Embryonic facial prominence (tissue), 1 donor: ENCODE results near the gene DMRTC2.
"Not testable (repeated sequence)": the region's sequence is repeated elsewhere in the genome, so short reads cannot be mapped to it uniquely, and the experiment has no call there.

Source experiments
- DNase-seq: peaks from one replicate; pipeline ENCODE4 v3.0.0-alpha.2; 2016; ENCODE audit errors: extremely low spot score

DMRTC2 gene

GRCh38 chr19:41871573-41872383 lies 26.9 kb downstream of the DMRTC2 start:
- DNase-seq: no peak

DNA sequence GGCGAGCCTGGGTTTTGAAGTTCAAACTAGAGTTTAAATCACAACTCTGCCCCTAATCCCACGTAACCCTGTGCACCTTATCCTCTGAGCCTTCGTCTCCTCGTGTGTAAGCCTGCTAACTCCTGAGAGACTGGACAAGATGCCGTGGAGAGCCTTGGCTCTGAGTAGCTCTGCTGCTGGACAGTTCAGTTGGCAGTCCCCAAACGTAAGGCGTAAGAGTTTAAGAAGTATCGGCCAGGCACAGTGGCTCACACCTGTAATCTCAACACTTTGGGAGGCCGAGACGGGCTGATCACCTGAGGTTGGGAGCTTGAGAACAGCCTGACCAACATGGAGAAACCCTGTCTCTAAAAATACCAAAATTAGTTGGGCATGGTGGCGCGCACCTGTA lies 27.5 kb downstream of the DMRTC2 start:
- no peak for DNase-seq

- no peak for DNase-seq
Measured at GRCh38 chr19:41872775-41873647, 28.2 kb downstream of the DMRTC2 start.

- not testable (repeated sequence) for DNase-seq
Measured at GRCh38 chr19:41875973-41876372, 31.1 kb downstream of the DMRTC2 start.

DNA sequence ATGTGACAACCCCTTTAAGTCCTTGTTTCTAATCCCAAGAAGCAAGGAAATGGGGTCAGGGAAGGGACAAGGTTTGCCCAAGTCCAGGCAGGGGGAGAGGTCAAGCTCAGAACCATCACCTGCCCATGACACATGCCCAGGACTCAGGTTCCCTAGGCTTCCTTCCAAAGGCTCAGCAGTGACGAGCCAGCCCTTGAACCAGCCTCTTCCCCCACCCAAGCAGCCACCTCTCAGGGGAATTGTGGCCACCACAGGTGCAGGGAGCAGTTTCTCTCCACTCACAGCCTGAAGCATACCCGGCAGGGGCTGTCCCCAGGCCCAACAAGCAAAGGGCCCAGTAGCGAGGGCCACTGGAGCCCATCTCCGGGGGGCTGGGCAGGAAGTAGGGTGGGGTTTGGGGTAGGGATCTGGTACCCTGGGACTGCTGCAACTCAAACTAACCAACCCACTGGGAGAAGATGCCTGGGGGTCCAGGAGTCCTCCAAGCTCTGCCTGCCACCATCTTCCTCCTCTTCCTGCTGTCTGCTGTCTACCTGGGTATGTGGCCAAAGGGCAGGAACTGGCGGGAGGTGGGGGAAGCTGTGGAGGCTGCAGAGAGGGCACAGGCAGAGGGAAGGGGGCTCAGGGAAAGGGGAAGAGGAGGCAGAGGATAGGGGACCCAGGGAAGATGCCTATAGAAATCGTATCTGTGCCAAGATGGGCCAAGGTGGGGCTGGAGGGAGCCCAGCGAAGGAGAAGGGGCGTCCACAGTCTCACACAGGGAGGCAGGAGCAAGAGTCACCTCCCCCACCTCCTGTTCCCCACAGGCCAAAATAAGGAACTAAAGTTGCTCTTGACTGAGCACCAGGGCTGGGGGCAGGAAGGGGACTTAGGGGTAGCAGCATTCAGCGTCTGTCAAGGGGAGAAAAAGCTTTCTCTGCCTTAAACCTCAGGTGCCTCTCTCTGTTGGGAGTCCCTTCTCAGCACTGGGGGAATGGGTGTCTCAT lies 32.3 kb downstream of the DMRTC2 start, which contains the start of gene CD79A:
Gene CD79A (plus strand): TSS at position 433 of the 986 bp plus-strand sequence. CDS start 26 bp downstream, at position 459.
- DNase-seq: no peak

DNA sequence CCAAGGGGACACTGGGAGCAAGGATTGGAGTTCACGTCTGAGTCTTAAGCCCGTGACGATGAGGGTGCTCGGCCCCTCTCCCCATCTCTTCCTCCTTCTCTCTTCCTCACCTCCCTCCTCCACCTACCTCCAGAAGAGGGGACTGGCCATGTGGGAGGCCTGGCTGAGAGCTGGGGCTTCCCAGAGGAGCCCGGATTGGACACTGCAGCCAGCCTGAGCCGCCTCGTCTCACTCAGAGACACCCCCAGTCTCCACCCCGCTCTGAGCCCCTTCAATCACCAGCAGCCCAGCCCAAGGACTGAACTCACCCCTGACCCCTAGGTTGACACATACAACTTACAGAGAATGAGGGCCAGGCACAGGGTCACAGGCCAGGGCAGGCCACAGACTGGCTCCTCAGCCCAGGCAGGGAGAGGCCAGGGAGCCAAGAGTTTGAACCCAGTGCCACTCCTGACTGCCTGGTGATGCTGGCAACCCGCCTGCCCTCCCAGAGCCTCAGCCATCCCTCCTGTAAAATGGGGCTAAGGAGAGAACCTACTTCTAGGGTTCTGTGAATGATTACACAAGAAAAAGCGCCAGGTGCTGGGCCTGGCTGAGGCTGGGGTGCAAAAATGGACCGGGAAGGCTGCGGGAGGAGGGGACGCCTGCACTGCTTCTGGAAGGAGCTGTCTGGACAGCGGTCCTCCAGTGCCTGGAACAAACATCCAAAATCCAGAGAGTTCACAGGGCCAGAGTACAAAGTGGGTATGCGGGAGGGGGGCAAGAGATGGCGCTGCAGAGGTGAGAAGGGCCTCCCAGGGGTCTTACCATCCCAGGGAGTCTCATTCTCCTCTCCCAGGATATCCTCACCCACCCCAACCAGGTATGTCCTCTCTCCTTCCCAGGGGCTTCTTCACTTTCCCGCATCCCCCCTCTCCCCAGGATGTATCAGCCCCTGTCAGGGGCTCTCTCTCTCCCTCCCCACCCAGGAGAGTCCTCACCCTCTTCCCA lies 33.4 kb downstream of the DMRTC2 start:
- DNase-seq: no peak

GRCh38 chr19:41879080-41879479 lies 34.2 kb downstream of the DMRTC2 start:
- no peak for DNase-seq

DNA sequence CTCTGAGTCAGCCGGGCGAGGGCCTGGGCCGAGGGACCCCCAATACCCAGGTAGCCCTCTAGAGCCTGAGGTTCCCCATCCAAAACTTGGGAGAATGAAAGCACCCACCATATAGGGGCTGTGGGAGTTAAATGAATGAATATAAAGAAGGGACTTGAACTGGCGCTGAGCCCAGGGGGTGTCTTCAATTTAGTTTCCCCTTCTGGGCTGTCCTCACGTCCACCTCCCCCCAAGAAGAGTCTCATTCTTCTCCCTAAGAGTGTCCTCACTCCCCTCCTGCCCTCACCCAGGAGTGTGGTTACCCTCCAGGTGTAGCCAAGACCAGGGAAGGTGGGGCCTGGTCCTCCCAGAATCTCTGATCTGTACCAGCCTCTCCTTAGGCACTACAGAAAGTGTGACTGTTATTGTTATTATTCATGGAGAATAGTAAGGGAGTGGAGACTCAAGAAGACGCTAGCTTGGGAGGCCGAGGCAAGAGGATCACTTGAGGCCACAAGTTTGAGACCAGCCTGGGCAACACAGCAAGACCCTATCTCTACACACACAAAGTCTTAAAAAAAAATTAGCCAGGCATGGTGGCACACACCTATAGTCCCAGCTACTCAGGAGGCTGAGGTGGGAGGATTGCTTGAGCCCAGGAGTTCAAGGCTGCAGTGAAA lies 35.0 kb downstream of the DMRTC2 start:
- no peak for DNase-seq

DNA sequence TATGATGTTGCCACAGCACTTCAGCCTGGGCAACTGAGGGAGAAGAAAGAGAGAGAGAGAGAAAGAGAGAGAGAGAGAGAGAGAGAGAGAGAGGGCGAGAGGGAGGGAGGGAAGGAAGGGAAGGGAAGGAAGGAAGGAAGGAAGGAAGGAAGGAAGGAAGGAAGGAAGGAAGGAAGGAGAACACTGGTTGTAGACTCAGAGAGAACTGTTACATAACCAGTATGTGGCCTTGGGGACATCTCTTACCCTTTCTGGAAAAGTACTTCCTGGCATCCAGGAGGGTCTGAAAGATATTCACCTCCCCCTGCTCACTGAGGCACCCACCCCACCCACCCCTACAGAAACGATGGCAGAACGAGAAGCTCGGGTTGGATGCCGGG lies 35.5 kb downstream of the DMRTC2 start:
- DNase-seq: no peak

- no peak for DNase-seq
Measured at GRCh38 chr19:41882568-41883462, 38.0 kb downstream of the DMRTC2 start, which contains the start of gene ARHGEF1. ARHGEF1 (plus strand) TSS chr19:41883184; CDS start chr19:41888083, 4,899 bp downstream.

GRCh38 chr19:41883463-41883820 lies 38.6 kb downstream of the DMRTC2 start:
- DNase-seq: no peak

DNA sequence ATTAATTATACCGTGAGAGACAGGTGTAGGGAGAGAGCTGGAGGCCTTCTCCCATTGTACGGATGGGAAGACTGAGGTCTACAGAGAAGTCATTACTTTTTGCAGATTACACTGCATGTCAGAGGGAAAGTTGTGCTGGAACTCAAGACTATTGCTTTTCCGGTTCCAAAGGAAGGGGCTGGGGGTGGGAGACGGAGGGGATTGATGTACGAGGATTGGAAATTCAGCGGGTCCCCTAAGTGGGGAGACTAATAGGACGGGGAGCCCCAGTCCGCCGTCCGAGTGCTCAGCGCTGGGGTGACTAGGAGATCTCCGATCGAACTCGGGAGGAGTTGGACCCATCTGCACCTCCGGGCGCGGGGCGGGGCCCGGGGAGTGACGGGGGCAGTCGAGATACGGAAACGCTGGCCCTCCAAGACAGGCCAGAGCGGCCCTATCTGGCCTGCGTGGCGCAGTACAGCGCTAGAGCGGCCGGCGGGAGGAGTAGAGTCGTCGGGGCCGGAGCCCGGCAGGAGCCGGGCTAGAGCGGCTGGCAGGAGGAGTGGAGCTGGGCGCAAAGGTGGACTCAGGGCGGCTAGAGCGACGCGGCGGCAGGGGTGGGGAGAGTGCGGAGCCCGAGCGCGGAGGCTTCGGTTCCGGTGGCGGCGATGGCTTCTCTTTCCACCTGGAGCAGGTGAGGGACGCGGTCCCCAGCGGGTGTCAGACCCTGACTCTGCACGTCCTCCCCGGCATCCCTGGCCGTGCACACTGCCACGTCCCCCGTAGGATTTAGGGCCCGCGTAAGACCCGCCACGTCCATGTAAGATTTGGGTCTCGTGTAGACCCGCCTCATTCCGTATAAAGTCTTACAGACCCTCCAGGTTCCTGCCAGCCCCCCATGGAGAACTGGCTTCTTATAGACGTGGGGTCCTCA lies 39.2 kb downstream of the DMRTC2 start:
- peak; percentile 91 for DNase-seq

- DNase-seq: no peak
Measured at GRCh38 chr19:41886761-41887710, 42.2 kb downstream of the DMRTC2 start.

GRCh38 chr19:41887711-41888382 lies 43.0 kb downstream of the DMRTC2 start:
- no peak for DNase-seq

DNA sequence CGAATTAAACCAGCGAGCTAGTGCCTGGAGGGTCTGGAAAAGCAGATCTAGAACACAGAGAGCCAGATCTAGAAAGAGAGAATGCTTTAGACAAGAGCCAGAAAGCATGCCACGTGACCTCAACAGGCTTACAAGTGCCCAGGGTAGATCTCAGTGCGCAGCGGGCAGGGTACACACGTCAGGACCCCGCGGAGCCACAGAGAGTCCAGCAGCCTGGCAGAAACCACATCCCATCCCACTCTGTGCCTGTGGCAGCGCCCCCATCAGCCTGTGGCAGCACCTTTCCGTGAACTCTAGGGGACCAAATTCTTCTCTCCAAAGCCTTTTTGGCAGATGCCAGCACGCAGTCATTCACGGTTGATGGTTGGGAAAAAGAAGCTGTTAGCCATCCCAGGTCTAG lies 44.1 kb downstream of the DMRTC2 start:
- no peak for DNase-seq

- no peak for DNase-seq
Measured at GRCh38 chr19:41889896-41890295, 45.1 kb downstream of the DMRTC2 start.
